HL-60 (cell line): ENCODE data around the gene FRA10AC1.

Experiments
- CTCF ChIP-seq: IDR thresholded peaks from one replicate; pipeline ENCODE4 v1.5.1; 2011; ENCODE audit warnings: low read length, control low read depth, inconsistent platforms; ENCODE audit not compliant: insufficient read depth
- GABPA ChIP-seq: IDR thresholded peaks from 2 replicates; pipeline ENCODE4 v1.6.1; 2012; ENCODE audit warnings: low read depth
- POLR2AphosphoS5 ChIP-seq: IDR thresholded peaks from 2 replicates; pipeline ENCODE4 v1.6.1; 2012; ENCODE audit warnings: low read depth
- SPI1 ChIP-seq: IDR thresholded peaks from 2 replicates; pipeline ENCODE4 v1.6.1; 2012; ENCODE audit warnings: low read depth, mild to moderate bottlenecking, borderline replicate concordance
- TF ChIP-seq, protein P1 (sequence below): IDR thresholded peaks from 2 replicates; pipeline ENCODE4 v1.6.1; 2012; ENCODE audit warnings: low read depth; ENCODE audit not compliant: insufficient replicate concordance

DNA sequence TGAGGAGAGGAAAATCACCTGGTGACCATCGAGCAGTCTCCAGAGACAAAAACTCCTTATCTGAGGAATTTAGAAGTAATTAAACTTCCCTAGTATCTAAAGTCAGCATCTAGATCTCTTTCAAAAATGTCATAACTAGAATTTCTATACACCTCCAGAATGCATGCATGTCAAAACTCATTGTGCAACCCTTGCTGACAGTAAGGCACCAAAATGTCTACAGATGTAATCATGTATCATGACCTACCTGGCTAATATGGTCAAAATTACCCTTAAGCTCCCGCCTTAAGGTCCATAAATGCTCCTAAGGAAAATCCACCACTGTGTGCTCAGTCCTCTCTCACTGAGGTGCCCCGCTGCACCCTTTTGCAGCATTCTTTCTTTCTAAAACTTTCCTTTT lies 39.0 kb upstream of the FRA10AC1 start:
- no peak for TF ChIP-seq CTCF
- no peak for TF ChIP-seq POLR2AphosphoS5
- TF ChIP-seq, protein P1, sequence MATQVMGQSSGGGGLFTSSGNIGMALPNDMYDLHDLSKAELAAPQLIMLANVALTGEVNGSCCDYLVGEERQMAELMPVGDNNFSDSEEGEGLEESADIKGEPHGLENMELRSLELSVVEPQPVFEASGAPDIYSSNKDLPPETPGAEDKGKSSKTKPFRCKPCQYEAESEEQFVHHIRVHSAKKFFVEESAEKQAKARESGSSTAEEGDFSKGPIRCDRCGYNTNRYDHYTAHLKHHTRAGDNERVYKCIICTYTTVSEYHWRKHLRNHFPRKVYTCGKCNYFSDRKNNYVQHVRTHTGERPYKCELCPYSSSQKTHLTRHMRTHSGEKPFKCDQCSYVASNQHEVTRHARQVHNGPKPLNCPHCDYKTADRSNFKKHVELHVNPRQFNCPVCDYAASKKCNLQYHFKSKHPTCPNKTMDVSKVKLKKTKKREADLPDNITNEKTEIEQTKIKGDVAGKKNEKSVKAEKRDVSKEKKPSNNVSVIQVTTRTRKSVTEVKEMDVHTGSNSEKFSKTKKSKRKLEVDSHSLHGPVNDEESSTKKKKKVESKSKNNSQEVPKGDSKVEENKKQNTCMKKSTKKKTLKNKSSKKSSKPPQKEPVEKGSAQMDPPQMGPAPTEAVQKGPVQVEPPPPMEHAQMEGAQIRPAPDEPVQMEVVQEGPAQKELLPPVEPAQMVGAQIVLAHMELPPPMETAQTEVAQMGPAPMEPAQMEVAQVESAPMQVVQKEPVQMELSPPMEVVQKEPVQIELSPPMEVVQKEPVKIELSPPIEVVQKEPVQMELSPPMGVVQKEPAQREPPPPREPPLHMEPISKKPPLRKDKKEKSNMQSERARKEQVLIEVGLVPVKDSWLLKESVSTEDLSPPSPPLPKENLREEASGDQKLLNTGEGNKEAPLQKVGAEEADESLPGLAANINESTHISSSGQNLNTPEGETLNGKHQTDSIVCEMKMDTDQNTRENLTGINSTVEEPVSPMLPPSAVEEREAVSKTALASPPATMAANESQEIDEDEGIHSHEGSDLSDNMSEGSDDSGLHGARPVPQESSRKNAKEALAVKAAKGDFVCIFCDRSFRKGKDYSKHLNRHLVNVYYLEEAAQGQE = no peak
- TF ChIP-seq GABPA = no peak
- no peak for TF ChIP-seq SPI1
